GM18868 (cell line): ENCODE results near the gene HUNK.

ENCODE experiments used
- ATAC-seq: cut with Tn5 transposase; IDR thresholded peaks from one replicate; pipeline ENCODE4 v1.9.1; 2021; ENCODE audit warnings: mild to moderate bottlenecking, moderate library complexity; ENCODE audit not compliant: unreplicated experiment

HUNK gene

DNA sequence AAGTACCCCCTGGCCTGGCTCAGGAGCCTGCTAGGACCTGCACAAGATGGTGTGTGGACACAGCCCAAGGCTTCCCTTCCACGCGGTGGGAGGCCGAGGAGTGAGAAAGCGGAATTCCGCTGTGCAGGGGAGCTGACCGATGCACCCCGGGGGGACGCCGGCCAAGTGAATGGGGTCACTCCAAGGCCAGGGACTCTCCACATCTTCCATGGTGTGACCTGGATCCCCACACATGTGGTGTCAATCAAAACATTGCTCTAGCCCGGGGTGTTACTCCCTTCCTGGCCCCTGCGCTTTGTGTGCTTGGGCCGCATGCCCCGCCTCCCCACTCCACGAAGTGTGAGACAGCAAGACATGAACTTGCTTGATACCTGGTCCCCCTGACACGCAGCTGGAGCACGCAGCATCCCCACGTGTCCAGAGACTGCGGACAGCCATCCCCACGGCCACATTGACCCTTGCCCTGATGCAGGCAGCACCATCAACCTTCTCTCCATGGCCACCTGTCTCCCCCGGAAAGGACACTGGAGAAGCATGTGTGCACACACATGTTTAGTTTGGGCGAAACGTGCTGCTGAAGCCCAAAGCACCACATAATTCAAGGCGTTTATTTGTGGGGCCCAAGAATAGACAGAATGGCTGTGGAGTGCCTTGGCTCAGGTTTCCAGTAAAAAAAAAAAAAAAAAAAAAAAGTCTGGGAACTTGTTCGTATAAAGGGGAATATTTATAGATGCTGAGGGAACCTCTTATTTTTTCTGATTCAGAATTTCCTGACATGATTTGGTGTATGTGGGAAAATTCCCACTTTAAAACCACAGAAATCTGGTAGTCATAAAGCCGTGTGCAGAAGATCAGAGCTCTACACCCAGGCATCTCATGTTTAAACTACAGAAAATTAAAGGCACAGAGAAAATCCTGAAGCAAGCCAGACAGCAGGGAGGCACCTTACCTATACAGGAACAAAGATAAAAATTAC is 171.7 kb downstream of the HUNK start:
- ATAC-seq = no peak

DNA sequence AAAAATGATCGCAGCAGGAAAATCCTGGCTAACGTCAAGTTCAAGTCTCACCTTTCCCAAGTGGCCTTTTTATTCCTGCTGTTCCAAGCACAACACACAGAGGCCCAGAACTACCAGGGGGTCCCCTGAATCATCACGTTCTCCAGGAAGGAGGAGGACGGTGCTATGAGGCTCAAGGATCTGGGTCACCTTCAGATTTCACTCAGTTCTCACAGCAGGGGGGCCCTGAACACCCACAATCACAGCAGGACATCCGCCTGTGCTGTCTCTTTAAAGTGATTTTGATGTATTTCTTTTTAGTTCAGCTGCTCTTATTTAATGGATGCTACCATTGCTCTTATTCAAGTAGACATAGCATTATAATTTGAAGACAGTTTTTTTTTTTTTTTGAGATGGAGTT is 173.4 kb downstream of the HUNK start:
- no peak for ATAC-seq

DNA sequence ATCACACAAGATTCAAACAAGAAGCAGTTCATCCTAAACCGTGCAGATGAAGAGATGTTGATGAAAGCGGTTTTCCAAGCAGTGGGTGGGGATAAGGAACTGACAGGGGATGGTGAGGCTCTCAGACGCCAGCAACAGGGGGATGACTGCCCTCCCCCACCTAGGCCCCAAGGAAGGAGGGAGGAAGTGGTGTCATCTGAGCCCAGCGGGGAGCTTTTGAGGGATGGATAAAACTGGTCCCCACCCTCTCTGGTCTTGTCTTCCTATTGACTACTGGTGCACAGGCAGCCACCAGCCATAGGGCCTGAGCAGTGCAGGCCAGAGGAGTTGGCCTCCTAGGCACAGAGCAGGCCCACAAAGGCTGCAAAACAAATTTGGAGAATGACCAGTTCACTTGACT is 175.5 kb downstream of the HUNK start:
- no peak for ATAC-seq
